ENCODE measurements around the gene BLM.

Gene BLM

GRCh38 chr15:90743407-90743806, 26.3 kb downstream of the BLM start:
- TF ChIP-seq CTCF (IDR thresholded peaks at IDR 0.05; ENCODE audit: low read depth, low read length): no peak
- Histone ChIP-seq H3K9me3 (no peaks in the 10 kb centered on the region), H3K4me3 (ENCODE audit: low read depth, low read length) (no peak overlapping the region), H3K4me1 (no peaks in the 10 kb centered on the region), H3K27me3 (no peaks in the 10 kb centered on the region), H3K36me3 (no peaks in the 10 kb centered on the region)
- DNase-seq: no peak

GRCh38 chr15:90744759-90745402, 27.7 kb downstream of the BLM start:
- no peak for TF ChIP-seq CTCF (IDR thresholded peaks at IDR 0.05; ENCODE audit: low read depth, low read length)
- no peaks in the 10 kb centered on the region for H3K27me3 ChIP-seq
- no peaks in the 10 kb centered on the region for H3K9me3 ChIP-seq
- no peak overlapping the region for H3K4me3 ChIP-seq (ENCODE audit: low read depth, low read length)
- H3K4me1 ChIP-seq: peaks cover 2% of the 10 kb centered on the region
- DNase-seq: no peak
- H3K36me3 ChIP-seq: peaks cover 8% of the 10 kb centered on the region

- no peaks in the 10 kb centered on the region for H3K9me3 ChIP-seq
- TF ChIP-seq CTCF (IDR thresholded peaks at IDR 0.05; ENCODE audit: low read depth, low read length): no peak
- peaks cover 22% of the 10 kb centered on the region for H3K36me3 ChIP-seq
- H3K4me3 ChIP-seq (ENCODE audit: low read depth, low read length): no peak overlapping the region
- no peak for DNase-seq
- no peaks in the 10 kb centered on the region for H3K27me3 ChIP-seq
- H3K4me1 ChIP-seq: peaks cover 9% of the 10 kb centered on the region
Observed at GRCh38 chr15:90749754-90750153, 32.6 kb downstream of the BLM start.

- Histone ChIP-seq H3K9me3 (no peaks in the 10 kb centered on the region), H3K4me1 (peaks cover 9% of the 10 kb centered on the region), H3K27me3 (no peaks in the 10 kb centered on the region), H3K36me3 (peaks cover 24% of the 10 kb centered on the region), H3K4me3 (ENCODE audit: low read depth, low read length) (no peak overlapping the region)
- DNase-seq: no peak
- TF ChIP-seq CTCF (IDR thresholded peaks at IDR 0.05; ENCODE audit: low read depth, low read length): no peak
Observed at GRCh38 chr15:90750186-90750585, 33.0 kb downstream of the BLM start.

- Histone ChIP-seq H3K9me3 (no peaks in the 10 kb centered on the region), H3K36me3 (peaks cover 24% of the 10 kb centered on the region), H3K4me3 (ENCODE audit: low read depth, low read length) (no peak overlapping the region), H3K4me1 (peaks cover 9% of the 10 kb centered on the region), H3K27me3 (no peaks in the 10 kb centered on the region)
- no peak for DNase-seq
- no peak for TF ChIP-seq CTCF (IDR thresholded peaks at IDR 0.05; ENCODE audit: low read depth, low read length)
Observed at GRCh38 chr15:90751300-90751825, 34.2 kb downstream of the BLM start.

- Histone ChIP-seq H3K9me3 (no peaks in the 10 kb centered on the region), H3K36me3 (peaks cover 12% of the 10 kb centered on the region), H3K4me1 (no peaks in the 10 kb centered on the region), H3K4me3 (ENCODE audit: low read depth, low read length) (no peak overlapping the region), H3K27me3 (no peaks in the 10 kb centered on the region)
- DNase-seq: no peak
- TF ChIP-seq CTCF (IDR thresholded peaks at IDR 0.05; ENCODE audit: low read depth, low read length): no peak
Observed at GRCh38 chr15:90756916-90757315, 39.8 kb downstream of the BLM start.
